ENCODE results near the gene GAREM1.

Gene GAREM1

GRCh38 chr18:32425466-32425865 lies 45.2 kb downstream of the GAREM1 start:
- DNase-seq (ENCODE audit: low read depth in 2 of 2) = no peak

- DNase-seq (ENCODE audit: low read depth in 2 of 2) = no peak
Measured at GRCh38 chr18:32424696-32425095, 46.0 kb downstream of the GAREM1 start.

GRCh38 chr18:32422978-32423740 lies 47.5 kb downstream of the GAREM1 start:
- DNase-seq (ENCODE audit: low read depth in 2 of 2) = no peak

GRCh38 chr18:32422201-32422600 lies 48.5 kb downstream of the GAREM1 start:
- no peak for DNase-seq (ENCODE audit: low read depth in 2 of 2)

- no peak for DNase-seq (ENCODE audit: low read depth in 2 of 2)
Measured at GRCh38 chr18:32420084-32420750, 50.5 kb downstream of the GAREM1 start.

- DNase-seq (ENCODE audit: low read depth in 2 of 2) = no peak
Measured at GRCh38 chr18:32418148-32418547, 52.5 kb downstream of the GAREM1 start.

- no peak for DNase-seq (ENCODE audit: low read depth in 2 of 2)
Measured at GRCh38 chr18:32405588-32405987, 65.1 kb downstream of the GAREM1 start.

- no peak for DNase-seq (ENCODE audit: low read depth in 2 of 2)
Measured at GRCh38 chr18:32401621-32402020, 69.1 kb downstream of the GAREM1 start.

GRCh38 chr18:32393407-32393806 lies 77.3 kb downstream of the GAREM1 start:
- DNase-seq (ENCODE audit: low read depth in 2 of 2) = no peak

- no peak for DNase-seq (ENCODE audit: low read depth in 2 of 2)
Measured at GRCh38 chr18:32391126-32391525, 79.6 kb downstream of the GAREM1 start.

- DNase-seq (ENCODE audit: low read depth in 2 of 2) = no peak
Measured at GRCh38 chr18:32389858-32390257, 80.8 kb downstream of the GAREM1 start.

GRCh38 chr18:32389191-32389590 lies 81.5 kb downstream of the GAREM1 start:
- DNase-seq (ENCODE audit: low read depth in 2 of 2) = no peak

GRCh38 chr18:32386471-32386870 lies 84.2 kb downstream of the GAREM1 start:
- no peak for DNase-seq (ENCODE audit: low read depth in 2 of 2)

- no peak for DNase-seq (ENCODE audit: low read depth in 2 of 2)
Measured at GRCh38 chr18:32383050-32383819, 87.4 kb downstream of the GAREM1 start.

- no peak for DNase-seq (ENCODE audit: low read depth in 2 of 2)
Measured at GRCh38 chr18:32381761-32382160, 88.9 kb downstream of the GAREM1 start.

GRCh38 chr18:32380559-32380958 lies 90.1 kb downstream of the GAREM1 start:
- no peak for DNase-seq (ENCODE audit: low read depth in 2 of 2)

GRCh38 chr18:32379891-32380290 lies 90.8 kb downstream of the GAREM1 start:
- DNase-seq (ENCODE audit: low read depth in 2 of 2) = no peak

- no peak for DNase-seq (ENCODE audit: low read depth in 2 of 2)
Measured at GRCh38 chr18:32378705-32379104, 92.0 kb downstream of the GAREM1 start.

GRCh38 chr18:32373995-32374394 lies 96.7 kb downstream of the GAREM1 start:
- DNase-seq (ENCODE audit: low read depth in 2 of 2) = no peak

GRCh38 chr18:32373505-32373904 lies 97.2 kb downstream of the GAREM1 start:
- no peak for DNase-seq (ENCODE audit: low read depth in 2 of 2)

GRCh38 chr18:32372381-32373061 lies 98.2 kb downstream of the GAREM1 start:
- DNase-seq (ENCODE audit: low read depth in 2 of 2) = no peak

- no peak for DNase-seq (ENCODE audit: low read depth in 2 of 2)
Measured at GRCh38 chr18:32372047-32372380, 98.7 kb downstream of the GAREM1 start.

Data from stimulated activated CD8-positive, alpha-beta memory T cell treated with anti-CD3 and anti-CD28 coated beads, Interleukin-2, amount 100 ng/mL, for 48 hours (primary cell).